Putamen (tissue), 1 donor: ENCODE data around the gene DSCAML1.
A peak's percentile ranks its signal among the peaks of the same experiment; 100 is the strongest.

Source experiments
- DNase-seq: peaks from one replicate; pipeline ENCODE4 v3.0.0-alpha.2; 2016; ENCODE audit warnings: low spot score

The DSCAML1 gene

GRCh38 chr11:117752071-117752470, 44.9 kb downstream of the DSCAML1 start:
- DNase-seq, result no peak

GRCh38 chr11:117750916-117751662, 45.9 kb downstream of the DSCAML1 start:
- DNase-seq, result no peak

- DNase-seq, result no peak
These were observed 46.7 kb downstream of the DSCAML1 start for GRCh38 chr11:117750357-117750756.

- DNase-seq, result no peak
These were observed 47.5 kb downstream of the DSCAML1 start for GRCh38 chr11:117749541-117749910.

- DNase-seq, result no peak
These were observed 48.1 kb downstream of the DSCAML1 start for GRCh38 chr11:117748771-117749540.

GRCh38 chr11:117747892-117748291, 49.1 kb downstream of the DSCAML1 start:
- DNase-seq, result no peak

- DNase-seq, result no peak
These were observed 51.7 kb downstream of the DSCAML1 start for GRCh38 chr11:117745346-117745745.

- no peak for DNase-seq
These were observed 52.4 kb downstream of the DSCAML1 start for GRCh38 chr11:117744471-117745150.

GRCh38 chr11:117743121-117743815, 53.7 kb downstream of the DSCAML1 start:
- no peak for DNase-seq

GRCh38 chr11:117738246-117738957, 58.6 kb downstream of the DSCAML1 start:
- DNase-seq, result no peak

- DNase-seq, result peak; percentile 53
These were observed 61.6 kb downstream of the DSCAML1 start for GRCh38 chr11:117735350-117735977.

GRCh38 chr11:117734601-117735024, 62.4 kb downstream of the DSCAML1 start:
- DNase-seq, result peak; percentile 58

- DNase-seq, result no peak
These were observed 63.7 kb downstream of the DSCAML1 start for GRCh38 chr11:117733316-117733715.

- no peak for DNase-seq
These were observed 65.2 kb downstream of the DSCAML1 start for GRCh38 chr11:117731722-117732290.

GRCh38 chr11:117730208-117730800, 66.7 kb downstream of the DSCAML1 start:
- DNase-seq, result no peak

GRCh38 chr11:117725048-117725734, 71.8 kb downstream of the DSCAML1 start:
- DNase-seq, result no peak

- no peak for DNase-seq
These were observed 72.4 kb downstream of the DSCAML1 start for GRCh38 chr11:117724621-117725020.

- no peak for DNase-seq
These were observed 72.9 kb downstream of the DSCAML1 start for GRCh38 chr11:117724104-117724503.

GRCh38 chr11:117723277-117724024, 73.6 kb downstream of the DSCAML1 start:
- no peak for DNase-seq
